ENCODE results near the gene LRP10. TPM values are rescaled to one million over a fixed set of nuclear protein-coding genes. Genes with fewer than 3 reads are reported as not detected.
A peak's percentile ranks its signal among the peaks of the same experiment; 100 is the strongest.

The LRP10 gene
- total RNA-seq, 1 experiment from 2014 or later = 29.6 TPM

- intact Hi-C loops (cut with micrococcal nuclease; ENCODE audit: unreplicated experiment) = loop anchor here (1.0 to 2.0 kb wide), 4 partner anchors 10 to 127 kb away; partner anchors contain the start of genes CDH24 and RBM23
- Mint-ChIP-seq H3K36me3 (ENCODE audit: insufficient read depth, unreplicated experiment) (peaks cover 36% of the 10 kb centered on the region), H3K27me3 (ENCODE audit: insufficient read depth, unreplicated experiment) (no peaks in the 10 kb centered on the region), H3K9me3 (ENCODE audit: unreplicated experiment) (no peaks in the 10 kb centered on the region), H3K4me1 (ENCODE audit: low read depth, unreplicated experiment) (peaks cover 26% of the 10 kb centered on the region), H3K27ac (ENCODE audit: unreplicated experiment) (no peak within 1 kb of the TSS), H3K4me3 (ENCODE audit: unreplicated experiment) (no peak within 1 kb of the TSS)
- Histone ChIP-seq H3K9me3 (no peaks in the 10 kb centered on the region), H3K36me3 (ENCODE audit: control insufficient read depth, insufficient read depth, low read length) (no peaks in the 10 kb centered on the region; the same call in none of the 2 replicates), H3K27me3 (replicated peaks; ENCODE audit: control insufficient read depth, insufficient read depth, low read length) (no peaks in the 10 kb centered on the region), H3K4me1 (peaks cover 14% of the 10 kb centered on the region; the same call in 1 of the 2 replicates), H3K4me3 (ENCODE audit: low read depth, low read length) (peak within 1 kb of the TSS; percentile 89)
- CTCF ChIA-PET = interaction anchor here (0.6 to 2.6 kb wide), 14 partner anchors 10 to 359 kb away, joined by 3 to 19 read pairs (median 5); partner anchors contain the start of genes AJUBA, HAUS4 and RBM23
- BruUV-seq (replicated peaks) = no TSS peak
- POLR2A ChIA-PET = interaction anchor here (0.5 to 2.1 kb wide), 10 partner anchors 27 to 166 kb away, joined by 3 to 21 read pairs (median 4); partner anchors contain the start of genes ACIN1, AJUBA, C14orf119 and HAUS4
- peak; percentile 98 to 100 for DNase-seq
- no peak for TF ChIP-seq CTCF (IDR thresholded peaks at IDR 0.05; ENCODE audit: insufficient read depth in 1 of 2, low read depth in 1 of 2, low read length in 1 of 2, severe bottlenecking in 1 of 2, unreplicated experiment in 1 of 2)
Observed at GRCh38 chr14:22929104-22929960, 57.8 kb downstream of the LRP10 start, which contains the start of gene PRMT5. Gene PRMT5, minus strand, starts transcription at chr14:22929376. Its CDS starts 15 bp downstream, at chr14:22929361.

- no peak for DNase-seq
- H3K4me3 Mint-ChIP-seq (ENCODE audit: unreplicated experiment) = no peak overlapping the region
- POLR2A ChIA-PET = interaction anchor here (0.5 to 2.1 kb wide), 8 partner anchors 27 to 165 kb away, joined by 3 to 21 read pairs (median 4); partner anchors contain the start of genes ACIN1, AJUBA, C14orf119 and HAUS4
- no TSS peak for BruUV-seq (replicated peaks)
- no peaks in the 10 kb centered on the region for H3K9me3 Mint-ChIP-seq (ENCODE audit: unreplicated experiment)
- intact Hi-C loops (cut with micrococcal nuclease; ENCODE audit: unreplicated experiment) = loop anchor here (1.0 to 2.0 kb wide), 4 partner anchors 11 to 127 kb away; partner anchors contain the start of genes CDH24 and RBM23
- Histone ChIP-seq H3K9me3 (no peaks in the 10 kb centered on the region), H3K4me3 (ENCODE audit: low read depth, low read length) (peak overlapping the region; percentile 29), H3K27me3 (replicated peaks; ENCODE audit: control insufficient read depth, insufficient read depth, low read length) (no peaks in the 10 kb centered on the region), H3K4me1 (peaks cover 14% of the 10 kb centered on the region; the same call in 1 of the 2 replicates), H3K36me3 (ENCODE audit: control insufficient read depth, insufficient read depth, low read length) (no peaks in the 10 kb centered on the region; the same call in 1 of the 2 replicates)
- H3K36me3 Mint-ChIP-seq (ENCODE audit: insufficient read depth, unreplicated experiment) = peaks cover 30% of the 10 kb centered on the region
- H3K27ac Mint-ChIP-seq (ENCODE audit: unreplicated experiment) = no peak overlapping the region
- TF ChIP-seq CTCF (IDR thresholded peaks at IDR 0.05; ENCODE audit: insufficient read depth in 1 of 2, low read depth in 1 of 2, low read length in 1 of 2, severe bottlenecking in 1 of 2, unreplicated experiment in 1 of 2) = no peak
- CTCF ChIA-PET = interaction anchor here (1.0 to 2.6 kb wide), 11 partner anchors 12 to 360 kb away, joined by 3 to 19 read pairs (median 6); partner anchors contain the start of genes AJUBA and HAUS4
- H3K27me3 Mint-ChIP-seq (ENCODE audit: insufficient read depth, unreplicated experiment) = no peaks in the 10 kb centered on the region
- peaks cover 26% of the 10 kb centered on the region for H3K4me1 Mint-ChIP-seq (ENCODE audit: low read depth, unreplicated experiment)
Observed at GRCh38 chr14:22929961-22930364, 58.4 kb downstream of the LRP10 start.

Other genes with a start within 250 kb of the LRP10 start
- 0.16 and 0.18 TPM in 2 replicates for gene OR6J1, start 227.4 kb upstream of the LRP10 start, total RNA-seq (2022)
- 110 and 116 TPM in 2 replicates for gene OXA1L, start 105.1 kb upstream of the LRP10 start, total RNA-seq (2022)
- gene SLC7A7, start 56.3 kb upstream of the LRP10 start, total RNA-seq (2022) = 380 and 443 TPM in 2 replicates
- gene MRPL52, start 41.9 kb upstream of the LRP10 start, total RNA-seq (2022) = 149 TPM in 2 replicates
- 57.2 and 62.9 TPM in 2 replicates for gene MMP14, start 35.2 kb upstream of the LRP10 start, total RNA-seq (2022)
- gene REM2, start 11.5 kb downstream of the LRP10 start, total RNA-seq (2022) = 0.41 and 0.44 TPM in 2 replicates
- 67.0 and 70.0 TPM in 2 replicates for gene RBM23, start 47.4 kb downstream of the LRP10 start, total RNA-seq (2022)
- gene PRMT5, start 57.6 kb downstream of the LRP10 start, total RNA-seq (2022) = 107 and 111 TPM in 2 replicates
- gene HAUS4, start 85.3 kb downstream of the LRP10 start, total RNA-seq (2022) = 67.7 and 70.7 TPM in 2 replicates
- gene AJUBA, start 110.8 kb downstream of the LRP10 start, total RNA-seq (2022) = 184 and 211 TPM in 2 replicates
- 7.2 and 7.8 TPM in 2 replicates for gene C14orf93, start 138.4 kb downstream of the LRP10 start, total RNA-seq (2022)
- gene PSMB5, start 163.2 kb downstream of the LRP10 start, total RNA-seq (2022) = 172 and 189 TPM in 2 replicates
- gene PSMB11, start 170.5 kb downstream of the LRP10 start, total RNA-seq (2022) = not detected in 2 replicates
- gene CDH24, start 185.8 kb downstream of the LRP10 start, total RNA-seq (2022) = 7.9 TPM in 2 replicates
- gene ACIN1, start 223.4 kb downstream of the LRP10 start, total RNA-seq (2022) = 193 and 201 TPM in 2 replicates
- gene C14orf119, start 223.8 kb downstream of the LRP10 start, total RNA-seq (2022) = 46.3 and 52.0 TPM in 2 replicates
- gene CIROP, start 233.2 kb downstream of the LRP10 start, total RNA-seq (2022) = not detected in 2 replicates
- not detected in 2 replicates for gene CEBPE, start 247.5 kb downstream of the LRP10 start, total RNA-seq (2022)